Hepatocyte (in vitro differentiated cells): ENCODE data around the gene AIP.

Experiments used
- CTCF ChIP-seq: fragments of 200-600 bp; sonication (generic); IDR thresholded peaks from 2 replicates; pipeline ENCODE4 v1.5.1; 2016; ENCODE audit warnings: antibody characterized with exemption, mild to moderate bottlenecking; ENCODE audit not compliant: poor library complexity
- EZH2 ChIP-seq: fragments of 200-600 bp; sonication (generic); IDR thresholded peaks from 2 replicates; pipeline ENCODE4 v1.6.1; 2016; ENCODE audit warnings: antibody characterized with exemption, mild to moderate bottlenecking, borderline replicate concordance

- TF ChIP-seq EZH2 = no peak
- no peak for TF ChIP-seq CTCF
These were observed 38.3 kb downstream of the AIP start for GRCh38 chr11:67520856-67521824.
